Measurements from ENCODE around the gene RNU6-9.
"Not testable (repeated sequence)": the region's sequence is repeated elsewhere in the genome, so short reads cannot be mapped to it uniquely, and the experiment has no call there.

The RNU6-9 gene

GRCh38 chr19:875265-875879 lies 17.9 kb upstream of the RNU6-9 start:
- Histone ChIP-seq H3K4me2 (ENCODE audit: low read length) (no peak overlapping the region), H4K20me1 (ENCODE audit: control insufficient read depth, insufficient read depth, low read depth, low read length) (peaks cover 5% of the 10 kb centered on the region), H3K79me2 (ENCODE audit: control insufficient read depth, low read length) (no peaks in the 10 kb centered on the region), H3K27me3 (ENCODE audit: control insufficient read depth, low read length) (no peaks in the 10 kb centered on the region), H3K27ac (ENCODE audit: low read depth, low read length) (no peak overlapping the region), H3K36me3 (ENCODE audit: control insufficient read depth, low read length) (no peaks in the 10 kb centered on the region), H3K4me1 (ENCODE audit: control insufficient read depth, low read length) (peaks cover 9% of the 10 kb centered on the region), H3F3A (ENCODE audit: control insufficient read depth, insufficient read depth) (peaks cover 5% of the 10 kb centered on the region; the same call in 1 of the 2 replicates), H3K4me3 (ENCODE audit: low read length) (no peak overlapping the region), H3K9me2 (replicated peaks; ENCODE audit: control insufficient read depth, low read length) (no peaks in the 10 kb centered on the region), H3K9me3 (ENCODE audit: control insufficient read depth, insufficient read depth, low read length) (no peaks in the 10 kb centered on the region)
- TF ChIP-seq CTCF (IDR thresholded peaks at IDR 0.05; ENCODE audit: low read depth, low read length, poor library complexity, severe bottlenecking) (no peak), EZH2phosphoT487 (IDR thresholded peaks at IDR 0.05; ENCODE audit: borderline replicate concordance, low read length) (no peak)

GRCh38 chr19:876089-876488 lies 17.2 kb upstream of the RNU6-9 start:
- H3K36me3 ChIP-seq (ENCODE audit: control insufficient read depth, low read length) = no peaks in the 10 kb centered on the region
- H3K27me3 ChIP-seq (ENCODE audit: control insufficient read depth, low read length) = no peaks in the 10 kb centered on the region
- peaks cover 5% of the 10 kb centered on the region; the same call in 1 of the 2 replicates for H3F3A ChIP-seq (ENCODE audit: control insufficient read depth, insufficient read depth)
- no peaks in the 10 kb centered on the region for H3K9me3 ChIP-seq (ENCODE audit: control insufficient read depth, insufficient read depth, low read length)
- peaks cover 9% of the 10 kb centered on the region for H3K4me1 ChIP-seq (ENCODE audit: control insufficient read depth, low read length)
- H4K20me1 ChIP-seq (ENCODE audit: control insufficient read depth, insufficient read depth, low read depth, low read length) = peaks cover 5% of the 10 kb centered on the region
- TF ChIP-seq CTCF (IDR thresholded peaks at IDR 0.05; ENCODE audit: low read depth, low read length, poor library complexity, severe bottlenecking) (no peak), EZH2phosphoT487 (IDR thresholded peaks at IDR 0.05; ENCODE audit: borderline replicate concordance, low read length) (no peak)
- H3K9me2 ChIP-seq (replicated peaks; ENCODE audit: control insufficient read depth, low read length) = no peaks in the 10 kb centered on the region
- no peak overlapping the region for H3K27ac ChIP-seq (ENCODE audit: low read depth, low read length)
- H3K4me3 ChIP-seq (ENCODE audit: low read length) = no peak overlapping the region
- H3K4me2 ChIP-seq (ENCODE audit: low read length) = no peak overlapping the region
- H3K79me2 ChIP-seq (ENCODE audit: control insufficient read depth, low read length) = no peaks in the 10 kb centered on the region

- no peaks in the 10 kb centered on the region for H3K27me3 ChIP-seq (ENCODE audit: control insufficient read depth, low read length)
- peaks cover 5% of the 10 kb centered on the region for H4K20me1 ChIP-seq (ENCODE audit: control insufficient read depth, insufficient read depth, low read depth, low read length)
- no peaks in the 10 kb centered on the region for H3K9me2 ChIP-seq (replicated peaks; ENCODE audit: control insufficient read depth, low read length)
- H3K9me3 ChIP-seq (ENCODE audit: control insufficient read depth, insufficient read depth, low read length) = no peaks in the 10 kb centered on the region
- H3K4me3 ChIP-seq (ENCODE audit: low read length) = no peak overlapping the region
- peaks cover 8% of the 10 kb centered on the region for H3K4me1 ChIP-seq (ENCODE audit: control insufficient read depth, low read length)
- peaks cover 5% of the 10 kb centered on the region; the same call in 1 of the 2 replicates for H3F3A ChIP-seq (ENCODE audit: control insufficient read depth, insufficient read depth)
- no peak overlapping the region for H3K4me2 ChIP-seq (ENCODE audit: low read length)
- peaks cover 3% of the 10 kb centered on the region; the same call in 1 of the 2 replicates for H3K36me3 ChIP-seq (ENCODE audit: control insufficient read depth, low read length)
- no peaks in the 10 kb centered on the region for H3K79me2 ChIP-seq (ENCODE audit: control insufficient read depth, low read length)
- TF ChIP-seq EZH2phosphoT487 (IDR thresholded peaks at IDR 0.05; ENCODE audit: borderline replicate concordance, low read length) = no peak
- no peak for TF ChIP-seq CTCF (IDR thresholded peaks at IDR 0.05; ENCODE audit: low read depth, low read length, poor library complexity, severe bottlenecking)
- no peak overlapping the region for H3K27ac ChIP-seq (ENCODE audit: low read depth, low read length)
Measured at GRCh38 chr19:876780-877314, 16.4 kb upstream of the RNU6-9 start.

- H3K36me3 ChIP-seq (ENCODE audit: control insufficient read depth, low read length); H3K4me1 ChIP-seq (ENCODE audit: control insufficient read depth, low read length); H3K27ac ChIP-seq (ENCODE audit: low read depth, low read length); H3K9me3 ChIP-seq (ENCODE audit: control insufficient read depth, insufficient read depth, low read length); H3K4me3 ChIP-seq (ENCODE audit: low read length); H3K9me2 ChIP-seq (replicated peaks; ENCODE audit: control insufficient read depth, low read length); H4K20me1 ChIP-seq (ENCODE audit: control insufficient read depth, insufficient read depth, low read depth, low read length); H3K27me3 ChIP-seq (ENCODE audit: control insufficient read depth, low read length); H3K4me2 ChIP-seq (ENCODE audit: low read length); H3F3A ChIP-seq (ENCODE audit: control insufficient read depth, insufficient read depth); H3K79me2 ChIP-seq (ENCODE audit: control insufficient read depth, low read length): not testable (repeated sequence)
Measured at GRCh38 chr19:877992-878660, 15.2 kb upstream of the RNU6-9 start.

- H4K20me1 ChIP-seq (ENCODE audit: control insufficient read depth, insufficient read depth, low read depth, low read length); H3K36me3 ChIP-seq (ENCODE audit: control insufficient read depth, low read length); H3K9me2 ChIP-seq (replicated peaks; ENCODE audit: control insufficient read depth, low read length): not testable (repeated sequence)
Measured at GRCh38 chr19:878751-879561, 14.3 kb upstream of the RNU6-9 start.

More at GRCh38 chr19:878751-879561, 14.3 kb upstream of the RNU6-9 start:
- not testable (repeated sequence) for H3K79me2 ChIP-seq (ENCODE audit: control insufficient read depth, low read length); H3K9me3 ChIP-seq (ENCODE audit: control insufficient read depth, insufficient read depth, low read length); H3F3A ChIP-seq (ENCODE audit: control insufficient read depth, insufficient read depth); H3K4me1 ChIP-seq (ENCODE audit: control insufficient read depth, low read length); H3K27me3 ChIP-seq (ENCODE audit: control insufficient read depth, low read length); H3K4me3 ChIP-seq (ENCODE audit: low read length); H3K27ac ChIP-seq (ENCODE audit: low read depth, low read length); H3K4me2 ChIP-seq (ENCODE audit: low read length)

Data from DOHH2 (cell line).